ENCODE results near the gene BMAL1. TPM values are rescaled to one million over a fixed set of nuclear protein-coding genes. Genes with fewer than 3 reads are reported as not detected.

BMAL1 gene
- total RNA-seq, 1 donor from 2014 or later, result 26.5 TPM

- no peaks in the 10 kb centered on the region for H3K4me1 Mint-ChIP-seq
- Histone ChIP-seq H3K79me2 (ENCODE audit: low read depth) (no peaks in the 10 kb centered on the region), H4K20me1 (ENCODE audit: low read depth) (no peaks in the 10 kb centered on the region), H3K9me3 (ENCODE audit: low read depth) (no peaks in the 10 kb centered on the region), H3K27ac (no peak overlapping the region), H3K4me3 (no peak overlapping the region), H3K4me2 (no peak overlapping the region), H3F3A (ENCODE audit: low read depth) (peaks cover under 1% of the 10 kb centered on the region), H2AFZ (replicated peaks) (no peak overlapping the region), H3K4me1 (peaks cover 4% of the 10 kb centered on the region), H3K9ac (no peak overlapping the region), H3K36me3 (no peaks in the 10 kb centered on the region), H3K27me3 (no peaks in the 10 kb centered on the region)
- no peaks in the 10 kb centered on the region for H3K9me3 Mint-ChIP-seq
- no peak overlapping the region for H3K27ac Mint-ChIP-seq
- H3K4me3 Mint-ChIP-seq, result no peak overlapping the region
- TF ChIP-seq CTCF (IDR thresholded peaks at IDR 0.05), result no peak
- TF ChIP-seq EZH2phosphoT487 (IDR thresholded peaks at IDR 0.05), result no peak
- no peak for TF ChIP-seq EZH2 (IDR thresholded peaks at IDR 0.05)
- DNase-seq (ENCODE audit: low spot score), result no peak
- H3K36me3 Mint-ChIP-seq, result no peaks in the 10 kb centered on the region
- no peaks in the 10 kb centered on the region for H3K27me3 Mint-ChIP-seq (ENCODE audit: insufficient read depth, low read depth)
Observed at GRCh38 chr11:13309156-13309555, 31.6 kb downstream of the BMAL1 start.

DNA sequence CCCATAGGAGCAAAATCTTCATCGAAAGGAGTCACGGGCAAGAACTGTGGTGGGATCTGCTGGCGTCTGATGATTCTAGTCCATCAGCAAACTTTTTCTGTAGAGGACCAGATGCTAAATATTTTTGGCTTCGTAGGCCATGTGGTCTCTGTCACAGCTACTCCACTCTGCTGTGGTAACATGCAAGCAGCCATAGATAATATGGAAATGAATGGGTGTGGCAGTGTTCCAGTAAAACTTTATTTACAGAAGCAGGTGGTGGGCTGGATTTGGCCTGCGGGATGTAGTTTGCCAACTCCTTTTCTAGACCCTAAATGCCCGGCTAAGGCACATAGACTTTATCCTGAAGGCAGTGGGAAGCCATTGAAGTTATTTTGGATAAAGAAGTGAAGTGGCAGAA lies 32.9 kb downstream of the BMAL1 start:
- DNase-seq (ENCODE audit: low spot score), result no peak
- TF ChIP-seq CTCF (IDR thresholded peaks at IDR 0.05) (no peak), EZH2phosphoT487 (IDR thresholded peaks at IDR 0.05) (no peak), EZH2 (IDR thresholded peaks at IDR 0.05) (no peak)
- H3K4me2 ChIP-seq, result no peak overlapping the region
- peaks cover 6% of the 10 kb centered on the region for H3K4me1 Mint-ChIP-seq
- no peak overlapping the region for H3K4me3 ChIP-seq
- no peaks in the 10 kb centered on the region for H3K79me2 ChIP-seq (ENCODE audit: low read depth)
- H3K9me3 Mint-ChIP-seq, result no peaks in the 10 kb centered on the region
- no peak overlapping the region for H3K4me3 Mint-ChIP-seq
- H3K4me1 ChIP-seq, result peaks cover 17% of the 10 kb centered on the region
- H3K9me3 ChIP-seq (ENCODE audit: low read depth), result no peaks in the 10 kb centered on the region
- H3K27me3 Mint-ChIP-seq (ENCODE audit: insufficient read depth, low read depth), result peaks cover 2% of the 10 kb centered on the region
- no peaks in the 10 kb centered on the region for H4K20me1 ChIP-seq (ENCODE audit: low read depth)
- H3K27ac Mint-ChIP-seq, result no peak overlapping the region
- H3K36me3 ChIP-seq, result no peaks in the 10 kb centered on the region
- no peaks in the 10 kb centered on the region for H3K36me3 Mint-ChIP-seq
- H3K27ac ChIP-seq, result no peak overlapping the region
- no peak overlapping the region for H3K9ac ChIP-seq
- no peak overlapping the region for H2AFZ ChIP-seq (replicated peaks)
- H3F3A ChIP-seq (ENCODE audit: low read depth), result peaks cover 13% of the 10 kb centered on the region
- H3K27me3 ChIP-seq, result no peaks in the 10 kb centered on the region

DNA sequence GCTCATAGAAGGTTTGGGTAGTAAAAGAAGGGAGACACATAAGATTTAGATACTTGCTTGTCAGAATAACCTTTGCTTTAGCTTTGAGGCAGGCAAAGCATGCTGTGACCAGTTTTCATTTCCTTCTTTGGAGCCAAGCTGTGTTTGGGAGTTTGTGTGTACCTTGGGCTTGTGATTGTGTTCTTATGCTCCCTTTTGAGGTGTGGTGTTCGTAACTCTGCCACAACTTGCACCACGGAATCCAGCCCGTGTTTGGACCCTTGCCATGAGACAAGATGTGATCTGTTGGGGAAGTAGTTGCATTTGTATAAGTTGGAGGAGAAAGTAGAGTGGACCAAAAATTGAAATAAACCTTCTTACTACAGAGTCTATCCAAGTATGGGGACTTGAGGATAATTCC lies 34.0 kb downstream of the BMAL1 start:
- Mint-ChIP-seq H3K27me3 (ENCODE audit: insufficient read depth, low read depth) (peaks cover 2% of the 10 kb centered on the region), H3K27ac (no peak overlapping the region), H3K4me1 (peaks cover 9% of the 10 kb centered on the region), H3K4me3 (no peak overlapping the region), H3K36me3 (no peaks in the 10 kb centered on the region), H3K9me3 (no peaks in the 10 kb centered on the region)
- H3K4me3 ChIP-seq, result no peak overlapping the region
- peaks cover 13% of the 10 kb centered on the region for H3F3A ChIP-seq (ENCODE audit: low read depth)
- no peaks in the 10 kb centered on the region for H3K79me2 ChIP-seq (ENCODE audit: low read depth)
- no peak overlapping the region for H2AFZ ChIP-seq (replicated peaks)
- no peak overlapping the region for H3K27ac ChIP-seq
- no peaks in the 10 kb centered on the region for H3K9me3 ChIP-seq (ENCODE audit: low read depth)
- H3K4me1 ChIP-seq, result peaks cover 21% of the 10 kb centered on the region
- H3K4me2 ChIP-seq, result no peak overlapping the region
- H3K27me3 ChIP-seq, result no peaks in the 10 kb centered on the region
- H3K36me3 ChIP-seq, result no peaks in the 10 kb centered on the region
- H3K9ac ChIP-seq, result no peak overlapping the region
- H4K20me1 ChIP-seq (ENCODE audit: low read depth), result no peaks in the 10 kb centered on the region
- DNase-seq (ENCODE audit: low spot score), result no peak
- TF ChIP-seq EZH2phosphoT487 (IDR thresholded peaks at IDR 0.05), result no peak
- TF ChIP-seq CTCF (IDR thresholded peaks at IDR 0.05), result no peak
- no peak for TF ChIP-seq EZH2 (IDR thresholded peaks at IDR 0.05)

Data from neural progenitor cell (in vitro differentiated cells).